Stimulated activated naive CD8-positive, alpha-beta T cell treated with anti-CD3 and anti-CD28 coated beads, Interleukin-15, Interleukin-2, amounts not matched to agents 100 U/mL and 50 U/mL, for 24 hours (primary cell): Measurements from ENCODE around the gene FETUB.
A peak's percentile ranks its signal among the peaks of the same experiment; 100 is the strongest.

ENCODE experiments used
- ATAC-seq: fragments of 150-1000 bp; cut with Tn5 transposase; one replicate; pipeline ENCODE4 v1.10.0; 2021
- DNase-seq: peaks from one replicate; pipeline ENCODE4 v3.0.0; 2021

FETUB gene, protein sequence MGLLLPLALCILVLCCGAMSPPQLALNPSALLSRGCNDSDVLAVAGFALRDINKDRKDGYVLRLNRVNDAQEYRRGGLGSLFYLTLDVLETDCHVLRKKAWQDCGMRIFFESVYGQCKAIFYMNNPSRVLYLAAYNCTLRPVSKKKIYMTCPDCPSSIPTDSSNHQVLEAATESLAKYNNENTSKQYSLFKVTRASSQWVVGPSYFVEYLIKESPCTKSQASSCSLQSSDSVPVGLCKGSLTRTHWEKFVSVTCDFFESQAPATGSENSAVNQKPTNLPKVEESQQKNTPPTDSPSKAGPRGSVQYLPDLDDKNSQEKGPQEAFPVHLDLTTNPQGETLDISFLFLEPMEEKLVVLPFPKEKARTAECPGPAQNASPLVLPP

DNA sequence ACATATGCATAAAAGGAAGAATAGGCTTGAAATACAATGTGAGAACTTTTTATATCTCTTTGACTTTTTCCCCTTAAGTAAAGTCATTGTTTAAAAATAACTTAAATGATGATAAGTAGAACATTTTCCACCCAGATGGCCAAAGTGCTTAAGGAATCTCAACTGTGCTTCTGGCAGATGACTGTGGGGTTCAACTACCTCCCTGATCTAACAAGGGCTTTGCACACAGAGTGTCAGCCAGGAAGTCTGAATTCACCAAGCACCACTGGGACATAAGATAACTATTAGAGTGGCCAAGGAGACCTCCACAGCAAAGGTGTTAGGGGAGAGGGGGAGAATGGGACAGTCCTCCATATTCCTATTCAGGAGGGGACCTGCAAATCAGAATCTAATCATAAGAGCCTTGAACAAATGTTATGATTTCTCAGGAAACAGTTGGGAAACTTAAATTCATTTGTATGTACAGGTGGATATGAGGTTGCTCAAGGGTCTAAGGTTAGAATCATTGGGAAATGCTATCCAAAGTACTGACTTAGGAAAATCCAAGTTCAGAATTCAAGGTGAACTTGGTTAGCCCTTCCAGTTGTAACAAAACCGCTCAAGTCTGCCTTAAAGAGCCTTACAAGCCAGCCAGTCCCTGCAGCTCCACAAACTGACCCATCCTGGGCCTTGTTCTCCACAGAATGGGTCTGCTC, at the start of gene FETUB:
Gene FETUB (plus strand): TSS at position 622 of the 695 bp plus-strand sequence. CDS start 62 bp downstream, at position 684.
- ATAC-seq (no peak), DNase-seq (no peak)

DNA sequence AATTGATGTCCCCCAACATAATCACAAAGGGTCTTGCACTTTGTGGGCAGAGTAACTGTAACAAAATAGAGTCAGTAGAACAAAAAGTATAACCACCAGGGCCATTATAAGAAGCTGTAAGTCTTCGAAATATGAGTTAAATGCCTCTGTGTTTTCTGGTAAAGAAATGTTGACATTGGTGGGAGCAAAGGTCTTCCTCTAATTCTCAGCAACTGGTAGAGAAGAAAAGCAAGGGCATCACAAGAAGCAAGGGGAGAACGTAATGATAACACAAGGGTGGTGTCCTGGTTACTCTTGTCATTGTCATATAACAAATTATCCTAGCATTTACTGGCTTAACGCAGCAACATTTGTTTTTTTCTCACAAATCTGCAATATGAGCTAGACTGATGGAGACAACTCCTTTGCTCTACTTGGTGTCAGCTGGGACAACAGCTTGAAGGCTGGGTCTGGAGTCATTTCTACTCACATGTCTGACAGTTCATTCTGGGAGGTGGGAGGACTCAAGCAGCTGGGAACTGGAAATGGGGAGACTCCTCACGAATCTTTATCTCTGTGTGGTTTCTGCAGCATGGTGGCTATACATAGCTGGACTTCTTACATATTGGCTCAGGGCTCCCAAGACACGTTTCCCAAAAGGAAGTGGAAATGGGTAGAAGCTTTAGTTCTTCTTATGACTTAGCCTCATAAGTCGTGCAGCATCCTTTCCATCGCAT, 49.5 kb upstream of the FETUB start:
- ATAC-seq (no peak), DNase-seq (no peak)

DNA sequence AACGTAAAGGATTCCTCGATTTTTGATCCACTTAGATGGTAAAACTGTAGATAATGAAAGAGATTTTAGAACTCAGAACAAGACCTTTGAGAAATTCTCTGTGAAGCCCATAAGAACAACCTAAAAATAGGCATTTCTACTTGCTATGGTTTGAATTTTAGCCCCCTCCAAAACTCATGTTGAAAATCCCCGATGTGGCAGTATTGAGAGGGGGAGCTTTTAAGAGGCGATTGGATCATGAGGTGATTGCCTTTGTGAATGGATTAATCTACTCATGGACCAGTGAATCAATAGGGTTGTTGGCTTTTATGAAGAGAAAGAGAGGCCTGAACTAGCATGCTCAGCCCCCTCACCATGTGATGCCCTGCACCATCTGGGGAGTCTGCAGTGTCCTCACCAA, 47.5 kb upstream of the FETUB start:
- ATAC-seq (no peak), DNase-seq (no peak)

DNA sequence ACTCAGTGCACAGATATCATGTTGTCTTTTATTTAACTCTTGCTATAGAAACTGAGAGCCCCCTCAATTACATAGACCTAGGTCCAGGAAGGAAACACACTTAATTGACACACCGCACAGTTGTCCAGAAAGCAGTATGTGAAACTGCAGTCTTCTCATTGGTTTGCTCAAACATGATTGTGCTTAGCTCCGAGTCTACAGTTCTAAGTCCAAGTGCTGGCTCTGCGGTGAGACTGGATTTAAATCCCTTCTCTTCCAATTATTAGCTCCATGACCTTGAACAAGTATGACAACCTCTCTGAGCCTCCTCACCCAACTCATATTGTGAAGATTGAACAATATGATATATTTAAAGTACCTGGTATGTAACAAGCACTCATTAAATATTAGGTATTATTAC, 46.3 kb upstream of the FETUB start:
- ATAC-seq, result no peak
- DNase-seq, result no peak

DNA sequence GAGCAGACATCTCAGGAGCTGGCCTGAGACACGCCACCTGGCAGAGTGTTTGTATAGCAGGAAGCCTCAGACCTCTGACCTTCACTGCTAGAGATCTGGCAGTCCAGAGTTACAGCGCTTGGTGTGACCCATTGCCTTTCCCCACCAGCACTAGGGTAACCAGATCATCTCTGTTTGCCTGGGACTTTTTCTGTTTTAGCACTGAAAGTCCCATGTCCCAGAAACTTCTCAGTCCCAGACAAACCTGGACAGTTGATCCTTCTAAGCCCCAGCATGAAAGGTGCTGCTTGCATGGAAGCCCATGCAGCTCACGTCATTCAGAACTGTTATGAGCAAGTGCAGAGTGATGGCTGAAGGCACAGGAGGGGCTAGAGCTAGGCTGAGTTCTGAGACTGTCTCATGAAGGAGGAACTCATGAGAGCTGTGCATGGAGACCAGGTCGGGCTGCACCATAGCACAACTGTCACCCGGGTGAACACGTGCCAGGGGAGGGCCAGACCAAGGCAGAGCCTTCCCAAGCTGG, 45.5 kb upstream of the FETUB start:
- DNase-seq, result no peak
- ATAC-seq, result peak; percentile 26

DNA sequence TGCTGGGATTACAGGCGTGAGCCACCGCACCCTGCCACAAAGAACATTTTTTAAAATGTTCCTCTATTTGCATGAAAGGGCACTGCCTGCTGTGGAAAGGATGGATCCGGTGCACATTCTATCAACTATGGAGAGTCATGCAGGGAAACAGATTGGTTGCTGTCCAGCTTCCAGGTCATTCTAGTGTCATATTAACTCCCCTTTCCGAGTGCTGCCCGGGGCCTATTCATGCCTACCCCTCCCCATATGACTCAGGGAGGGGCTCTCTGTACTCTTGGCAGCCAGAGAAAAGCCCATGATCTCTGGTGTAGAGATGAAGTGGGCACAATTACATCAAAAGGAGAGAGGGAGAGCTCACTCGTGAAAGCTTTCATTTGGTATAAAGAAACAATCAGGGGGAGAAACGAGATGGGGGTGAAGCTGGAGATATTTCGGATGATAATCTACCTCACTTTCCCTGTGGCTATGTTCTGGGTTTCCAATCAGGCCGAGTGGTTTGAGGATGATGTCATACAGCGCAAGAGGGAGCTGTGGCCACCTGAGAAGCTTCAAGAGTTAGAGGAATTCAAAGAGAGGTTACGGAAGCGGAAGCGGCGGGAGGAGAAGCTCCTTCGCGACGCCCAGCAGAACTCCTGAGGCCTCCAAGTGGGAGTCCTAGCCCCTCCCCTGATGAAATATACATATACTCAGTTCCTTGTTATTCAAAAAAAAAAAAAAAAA, 43.5 kb upstream of the FETUB start:
- no peak for ATAC-seq
- DNase-seq, result no peak

DNA sequence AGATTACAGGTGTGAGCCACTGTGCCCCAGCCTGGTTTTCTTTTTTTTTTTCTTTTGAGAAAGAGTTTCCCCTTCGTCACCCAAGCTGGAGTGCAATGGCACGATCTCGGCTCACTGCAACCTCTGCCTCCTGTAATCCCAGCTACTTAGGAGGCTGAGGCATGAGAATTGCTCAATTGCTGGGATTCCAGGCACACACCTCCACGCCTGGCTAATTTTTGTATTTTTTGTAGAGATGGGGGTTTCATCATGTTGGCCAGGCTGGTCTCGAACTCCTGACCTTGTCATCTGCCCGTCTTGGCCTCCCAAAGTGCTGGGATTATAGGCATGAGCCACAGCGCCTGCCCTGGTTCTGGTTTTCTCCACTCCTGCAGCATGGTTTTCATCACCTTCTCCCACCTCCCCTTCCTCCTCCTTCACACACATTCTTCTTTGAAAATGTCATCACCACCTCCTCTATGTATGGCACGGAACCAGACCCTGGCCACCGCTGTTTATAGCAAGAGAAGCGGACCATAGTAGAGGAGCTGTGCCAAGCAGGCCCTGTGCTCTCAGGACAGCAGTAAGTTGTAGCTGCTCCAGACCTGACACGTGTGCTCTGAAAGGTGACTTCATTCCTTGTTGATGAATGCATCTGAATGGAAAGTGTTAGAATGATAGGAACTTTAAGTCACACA, 42.0 kb upstream of the FETUB start:
- ATAC-seq (no peak), DNase-seq (no peak)

DNA sequence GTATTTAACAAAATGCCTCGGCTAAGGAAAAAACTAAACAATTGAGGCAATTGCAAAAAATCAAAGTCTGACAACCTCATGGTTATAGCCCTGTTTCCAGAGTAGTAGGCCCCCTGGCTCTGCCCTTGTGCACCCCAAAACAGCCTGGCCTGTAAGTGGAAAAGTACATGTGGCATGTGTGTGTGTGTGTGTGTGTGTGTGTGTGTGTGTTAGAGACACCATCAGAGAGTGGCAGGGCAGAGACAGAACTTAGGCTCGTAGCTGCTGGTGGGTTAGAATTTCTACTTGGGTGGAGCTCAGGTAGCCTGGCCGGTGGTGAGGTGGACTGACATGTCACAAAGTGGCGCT, 41.4 kb upstream of the FETUB start:
- DNase-seq (no peak), ATAC-seq (no peak)

DNA sequence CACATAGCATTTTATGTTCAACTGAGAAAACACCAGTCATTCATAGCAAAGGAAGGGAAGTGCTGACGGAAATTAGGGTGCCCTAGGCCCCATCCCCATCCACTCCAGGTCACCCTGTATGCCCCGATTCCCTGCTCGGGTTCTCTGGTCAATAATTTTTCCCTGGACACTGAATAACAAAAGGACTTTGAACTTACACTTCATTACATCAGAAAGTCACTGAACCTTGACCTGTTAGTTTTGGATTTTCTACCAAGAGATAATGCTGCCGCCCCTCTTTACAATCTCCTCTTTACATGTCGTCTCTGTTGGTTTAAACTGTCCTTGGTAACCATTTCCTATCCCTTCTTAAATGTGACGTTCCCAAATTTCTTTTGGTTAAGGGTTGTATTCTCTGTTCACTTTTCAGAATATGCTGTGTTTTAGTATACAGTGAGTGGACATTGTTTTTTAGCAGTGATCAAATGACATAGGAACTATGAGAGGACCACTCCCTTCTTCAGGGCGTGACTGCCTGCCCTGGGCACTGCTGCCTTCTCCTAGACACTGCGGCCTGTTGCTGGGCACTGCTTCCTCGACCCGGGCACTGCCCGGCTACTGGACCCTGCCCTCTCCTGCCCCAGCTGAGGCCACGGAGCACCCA, 40.9 kb upstream of the FETUB start:
- no peak for ATAC-seq
- no peak for DNase-seq

DNA sequence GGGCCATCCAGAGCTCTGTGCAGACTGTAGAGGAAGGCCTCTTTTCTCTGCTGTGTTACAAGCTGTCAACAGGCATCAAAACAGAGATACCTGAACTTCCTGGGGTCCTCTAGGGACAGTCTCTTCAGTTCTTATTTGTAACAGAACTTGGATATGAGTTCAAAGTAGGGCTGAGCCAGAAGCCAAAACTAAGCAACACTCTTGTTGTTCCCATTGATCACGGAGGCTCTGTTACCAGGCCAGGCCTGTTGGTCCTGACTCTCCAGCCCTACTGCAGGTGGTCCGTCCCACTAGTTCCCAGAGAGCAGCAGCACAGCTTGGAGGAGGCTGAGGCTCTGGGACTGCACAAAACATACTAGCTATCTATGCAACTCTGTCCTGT, 40.4 kb upstream of the FETUB start:
- DNase-seq, result no peak
- no peak for ATAC-seq

DNA sequence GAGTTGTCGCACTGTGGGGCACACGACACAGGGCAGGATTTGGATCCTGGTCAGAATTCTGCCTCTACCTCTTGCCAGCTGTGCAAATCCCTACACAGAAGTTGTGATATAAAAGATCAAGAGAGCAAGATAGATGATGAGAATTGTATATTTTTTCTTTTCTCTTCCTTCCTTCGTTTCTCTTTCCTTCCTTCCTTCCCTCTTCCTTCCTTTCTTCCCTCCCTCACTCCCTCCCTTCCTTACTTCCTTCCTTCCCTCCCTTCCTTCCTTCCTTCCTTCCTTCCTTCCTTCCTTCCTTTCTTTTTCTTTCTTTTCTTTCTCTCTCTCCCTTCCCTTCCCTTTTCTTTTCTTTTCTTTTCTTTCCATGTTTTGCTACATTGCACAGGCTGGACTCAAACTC, 39.3 kb upstream of the FETUB start:
- ATAC-seq, result no peak

DNA sequence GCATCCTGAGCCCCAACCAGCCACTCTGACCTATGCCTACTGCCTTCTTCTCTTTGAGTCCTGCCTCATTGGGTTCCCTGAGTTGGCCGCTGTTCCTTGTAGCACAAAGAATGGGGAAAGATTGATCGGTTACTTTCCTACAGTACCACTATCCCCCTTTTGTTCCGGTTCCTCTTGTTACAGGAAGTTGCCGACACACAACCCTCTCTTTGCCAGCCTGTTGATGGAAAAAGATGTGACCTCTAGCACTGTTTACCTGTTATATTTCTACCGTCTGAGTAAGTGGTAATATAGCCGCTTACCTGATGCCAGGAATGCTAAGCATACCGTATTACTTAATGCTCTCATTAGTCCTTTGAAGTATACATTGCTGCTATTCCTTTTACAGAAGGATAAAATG, 37.0 kb upstream of the FETUB start:
- DNase-seq (no peak), ATAC-seq (no peak)

More for the DNA sequence above, 39.3 kb upstream of the FETUB start:
- no peak for DNase-seq

DNA sequence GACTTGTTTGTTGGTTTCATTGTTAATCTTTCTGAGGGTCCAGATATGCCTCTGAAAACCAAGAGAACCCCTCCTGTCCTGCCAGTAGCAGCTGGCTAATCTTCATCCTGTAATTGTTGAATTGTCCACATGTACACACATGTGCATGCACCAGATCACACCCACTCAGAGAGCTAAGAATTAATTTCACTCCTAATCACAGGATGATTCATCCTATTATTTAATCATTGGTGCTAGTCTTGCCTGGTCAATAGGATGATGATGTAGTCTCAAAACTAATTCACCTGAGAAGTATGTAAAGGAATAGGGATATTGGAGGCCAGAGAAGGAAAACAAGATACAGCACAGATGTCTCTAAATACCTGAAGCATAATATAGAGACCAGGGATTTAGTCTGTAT, 35.1 kb upstream of the FETUB start:
- ATAC-seq, result no peak
- DNase-seq, result no peak

DNA sequence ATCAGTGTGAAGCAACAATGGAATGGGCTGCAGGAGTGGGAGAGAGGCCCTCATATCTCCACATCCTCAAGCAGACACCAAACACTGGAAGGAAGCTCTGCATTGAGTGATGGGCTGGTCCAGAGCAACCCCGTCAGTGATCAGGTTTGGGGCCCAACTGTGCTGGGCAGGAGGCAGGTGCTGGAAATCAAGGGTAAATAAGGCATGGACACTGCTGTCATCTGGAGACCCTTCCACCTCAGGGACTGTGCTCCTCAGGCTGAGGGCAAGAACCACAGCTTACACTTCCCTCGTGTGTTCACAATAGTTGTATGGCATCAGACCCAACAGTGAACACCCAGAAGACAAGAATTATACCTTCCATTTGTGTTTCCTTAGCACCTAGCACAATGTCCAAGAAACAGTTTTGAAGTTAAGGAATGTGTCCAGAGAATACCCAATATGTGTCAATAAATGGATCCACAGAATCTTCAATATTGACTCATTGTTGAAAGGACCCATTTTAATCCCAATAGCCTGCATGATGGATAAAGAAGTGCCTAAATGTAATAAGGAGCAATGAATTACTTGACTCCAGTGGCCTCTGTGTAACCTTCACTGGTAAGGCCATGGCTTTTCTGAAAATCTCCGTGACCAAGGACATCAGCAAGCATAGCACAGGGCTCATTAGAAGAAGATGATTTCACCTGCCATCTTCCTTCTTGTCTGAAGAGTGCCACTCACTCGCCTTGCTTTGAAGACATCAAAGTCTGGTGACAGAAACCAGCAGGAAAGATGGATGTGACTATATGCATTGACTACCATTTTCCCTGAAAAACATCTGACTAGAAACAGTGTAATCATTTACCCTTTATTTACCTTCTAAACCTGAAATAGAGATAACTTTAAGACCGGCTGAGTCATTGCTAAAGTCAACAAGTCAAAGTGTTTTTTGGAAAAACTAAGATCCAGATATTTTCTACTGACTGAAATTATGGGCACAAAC, 34.3 kb upstream of the FETUB start:
- DNase-seq, result no peak
- ATAC-seq, result no peak

DNA sequence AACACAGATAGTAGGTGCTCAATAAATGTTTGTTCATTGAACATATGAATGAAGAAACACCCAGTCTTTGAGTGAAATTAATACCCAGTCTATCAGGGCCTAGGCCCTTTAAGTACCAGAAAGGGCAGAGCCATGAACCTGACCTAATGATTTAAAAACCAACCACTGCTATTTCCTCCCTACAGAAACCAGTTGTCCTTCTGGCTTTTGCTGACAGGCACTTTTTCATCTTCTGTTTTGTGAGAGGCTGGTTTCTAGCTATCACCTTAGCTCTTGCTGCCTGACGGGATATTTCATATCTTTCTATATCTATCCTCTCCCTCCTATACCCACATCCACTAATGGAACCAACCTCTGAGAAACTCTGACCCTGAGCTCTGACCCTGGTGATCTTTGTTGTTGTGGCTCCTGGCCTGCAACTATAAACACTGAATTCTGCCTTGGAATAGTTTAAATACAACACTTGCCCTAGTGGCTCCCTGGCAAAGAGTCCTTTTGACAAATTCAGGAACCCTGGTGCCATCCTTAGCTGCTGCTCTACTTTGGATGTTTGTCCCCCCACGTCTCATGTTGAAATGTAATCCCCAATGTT, 31.5 kb upstream of the FETUB start:
- ATAC-seq (no peak), DNase-seq (no peak)

DNA sequence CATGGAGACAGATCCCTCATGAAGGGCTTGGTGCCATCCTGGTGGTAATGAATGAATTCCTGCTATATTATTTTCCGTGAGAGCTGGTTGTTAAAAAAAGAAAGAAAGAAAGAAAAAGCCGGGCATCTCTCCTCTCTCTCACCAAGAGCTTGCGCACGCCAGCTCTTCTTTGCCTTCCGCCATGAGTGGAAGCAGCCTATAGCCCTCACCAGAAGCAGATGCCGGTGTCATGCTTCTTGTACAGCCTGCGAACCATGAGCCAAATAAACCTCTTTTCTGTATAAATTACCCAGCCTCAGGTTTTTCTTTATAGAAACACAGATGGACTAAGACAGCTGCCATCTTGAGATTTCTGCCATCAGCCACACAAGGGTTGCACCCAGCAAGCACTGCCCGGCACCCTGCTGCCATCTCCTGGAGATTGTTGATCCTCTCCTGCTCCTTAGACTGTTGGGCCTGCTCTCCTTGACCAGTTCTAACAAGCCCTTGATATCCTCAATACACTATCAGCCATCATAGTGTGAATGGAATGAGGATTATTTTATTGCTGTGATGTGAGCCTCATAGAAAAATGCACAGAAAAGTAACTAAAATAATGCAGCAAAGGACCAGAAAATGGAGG, 30.8 kb upstream of the FETUB start:
- DNase-seq, result no peak
- no peak for ATAC-seq

DNA sequence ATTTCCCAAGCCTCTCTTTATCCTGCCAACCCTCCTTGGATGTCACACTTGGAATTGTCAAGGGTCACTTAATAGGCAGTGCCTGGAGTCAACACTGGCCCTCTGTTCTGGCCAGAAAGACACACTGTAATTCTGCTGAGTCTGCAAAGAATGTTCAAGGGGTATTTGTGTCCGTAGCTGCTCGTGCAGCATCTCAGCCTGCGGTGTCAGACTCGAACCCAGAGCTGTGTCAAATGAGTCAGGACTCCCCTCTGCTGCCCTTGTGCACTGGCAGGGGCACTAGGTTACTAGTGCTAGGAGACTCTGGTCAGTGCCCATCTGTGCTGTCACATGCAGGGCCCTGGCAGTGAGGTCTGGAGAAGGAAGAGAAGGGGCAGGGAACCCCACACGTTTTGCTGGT, 28.1 kb upstream of the FETUB start:
- ATAC-seq (no peak), DNase-seq (no peak)

DNA sequence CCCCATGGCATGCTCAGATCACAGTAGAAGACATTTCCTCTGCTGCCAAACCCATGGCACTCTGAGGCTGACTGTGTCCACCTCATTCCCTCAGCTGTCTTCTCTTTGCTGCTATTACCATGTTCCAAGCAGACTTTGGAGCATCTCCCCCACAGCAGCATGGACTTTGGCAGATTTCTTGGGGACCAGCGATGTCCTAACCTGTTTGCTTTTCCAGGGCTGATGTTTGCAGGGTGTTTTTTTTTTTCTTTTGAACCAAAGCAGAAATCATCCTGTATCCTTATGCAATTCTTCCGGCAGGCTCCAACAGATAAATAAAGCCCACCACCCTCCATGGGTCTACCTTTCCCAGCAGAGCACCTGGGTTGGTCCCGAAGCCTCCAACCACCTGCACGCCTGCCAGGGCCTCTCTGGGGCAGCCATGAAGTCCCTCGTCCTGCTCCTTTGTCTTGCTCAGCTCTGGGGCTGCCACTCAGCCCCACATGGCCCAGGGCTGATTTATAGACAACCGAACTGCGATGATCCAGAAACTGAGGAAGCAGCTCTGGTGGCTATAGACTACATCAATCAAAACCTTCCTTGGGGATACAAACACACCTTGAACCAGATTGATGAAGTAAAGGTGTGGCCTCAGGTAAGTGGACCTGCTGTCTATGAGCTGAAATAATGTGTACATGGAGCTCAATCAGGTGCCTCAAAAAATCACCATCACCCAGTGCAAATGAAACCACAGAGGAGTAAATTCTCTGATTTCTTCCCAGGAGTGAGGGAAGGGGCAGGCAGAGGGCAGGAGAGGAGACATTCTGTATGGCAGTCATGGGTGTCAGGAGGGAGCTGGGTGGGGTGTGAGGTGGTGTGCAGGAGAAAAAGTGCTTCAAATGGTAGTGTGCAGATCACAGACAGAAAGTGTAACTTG, 27.2 kb upstream of the FETUB start, which contains the start of gene AHSG:
Gene AHSG (plus strand): TSS at position 340 of the 916 bp plus-strand sequence. CDS start 82 bp downstream, at position 422.
- DNase-seq (no peak), ATAC-seq (no peak)
